Left ventricle myocardium inferior (tissue), 1 donor: ENCODE results near the gene LHFPL3. TPM values are rescaled to one million over a fixed set of nuclear protein-coding genes. Genes with fewer than 3 reads are reported as not detected.

Experiments
- DNase-seq: peaks from one replicate; pipeline ENCODE4 v3.0.0-alpha.2; 2020
- H3K27ac ChIP-seq: fragments of 200-600 bp; replicated peaks from 2 replicates; pipeline ENCODE4 v1.8.0; 2021
- H3K27me3 ChIP-seq: fragments of 200-600 bp; 2 replicates; pipeline ENCODE4 v1.8.0; 2021; ENCODE audit warnings: low read depth
- H3K36me3 ChIP-seq: fragments of 200-600 bp; 2 replicates; pipeline ENCODE4 v1.8.0; 2021
- H3K4me1 ChIP-seq: fragments of 200-600 bp; 2 replicates; pipeline ENCODE4 v1.8.0; 2021
- H3K4me3 ChIP-seq: fragments of 200-600 bp; 2 replicates; pipeline ENCODE4 v1.8.0; 2021; ENCODE audit warnings: mild to moderate bottlenecking, moderate library complexity
- H3K9me3 ChIP-seq: fragments of 200-600 bp; replicated peaks from 2 replicates; pipeline ENCODE4 v1.8.0; 2021
- intact Hi-C: fragments of 100-400 bp; cut with micrococcal nuclease; formaldehyde crosslinking; loops from one replicate; pipeline ENCODE4 v1.11.0; 2022
- total RNA-seq: library from RNA; stranded (reverse); fragmentation: NEBNext Ultra II Directional; extraction: Animal tissue kit (Norgen Biotek cat#: 25700); gene quantifications from one replicate; pipeline ENCODE4 v1.2.1, GENCODE V29; 2021
- TF ChIP-seq, protein P1 (sequence below): fragments of 200-600 bp; IDR thresholded peaks from 2 replicates; pipeline ENCODE4 v1.8.0; 2021; ENCODE audit warnings: antibody characterized with exemption, mild to moderate bottlenecking, borderline replicate concordance
- donor health status: DM: no; HTN: yes; CAD: no; lungs with severe emphysema.

The LHFPL3 gene
- total RNA-seq, 1 donor from 2014 or later, result not detected

DNA sequence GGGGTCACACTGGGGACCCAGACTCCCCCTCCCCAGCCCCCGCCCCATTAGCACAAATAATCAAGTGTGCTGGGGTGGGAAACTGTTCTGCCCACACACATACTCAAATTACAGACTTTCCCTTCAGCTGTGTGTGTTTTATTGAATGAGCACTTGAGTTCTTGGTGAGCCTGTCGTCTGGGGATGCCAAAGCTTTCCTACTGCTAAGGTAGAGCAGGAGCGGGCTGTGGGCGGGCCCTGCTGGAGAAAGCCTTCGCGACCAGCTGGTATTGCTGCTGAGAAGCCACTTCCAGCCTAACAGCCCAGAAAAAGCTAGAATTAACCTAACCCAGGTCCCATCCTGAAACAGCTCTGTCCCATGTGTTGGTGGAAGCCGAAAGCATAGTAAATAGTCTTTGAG lies 598.7 kb downstream of the LHFPL3 start:
- no peaks in the 10 kb centered on the region for H3K36me3 ChIP-seq
- H3K27me3 ChIP-seq, result no peaks in the 10 kb centered on the region
- TF ChIP-seq, protein P1, sequence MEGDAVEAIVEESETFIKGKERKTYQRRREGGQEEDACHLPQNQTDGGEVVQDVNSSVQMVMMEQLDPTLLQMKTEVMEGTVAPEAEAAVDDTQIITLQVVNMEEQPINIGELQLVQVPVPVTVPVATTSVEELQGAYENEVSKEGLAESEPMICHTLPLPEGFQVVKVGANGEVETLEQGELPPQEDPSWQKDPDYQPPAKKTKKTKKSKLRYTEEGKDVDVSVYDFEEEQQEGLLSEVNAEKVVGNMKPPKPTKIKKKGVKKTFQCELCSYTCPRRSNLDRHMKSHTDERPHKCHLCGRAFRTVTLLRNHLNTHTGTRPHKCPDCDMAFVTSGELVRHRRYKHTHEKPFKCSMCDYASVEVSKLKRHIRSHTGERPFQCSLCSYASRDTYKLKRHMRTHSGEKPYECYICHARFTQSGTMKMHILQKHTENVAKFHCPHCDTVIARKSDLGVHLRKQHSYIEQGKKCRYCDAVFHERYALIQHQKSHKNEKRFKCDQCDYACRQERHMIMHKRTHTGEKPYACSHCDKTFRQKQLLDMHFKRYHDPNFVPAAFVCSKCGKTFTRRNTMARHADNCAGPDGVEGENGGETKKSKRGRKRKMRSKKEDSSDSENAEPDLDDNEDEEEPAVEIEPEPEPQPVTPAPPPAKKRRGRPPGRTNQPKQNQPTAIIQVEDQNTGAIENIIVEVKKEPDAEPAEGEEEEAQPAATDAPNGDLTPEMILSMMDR, result no peak
- DNase-seq, result no peak
- no peaks in the 10 kb centered on the region for H3K9me3 ChIP-seq
- H3K4me1 ChIP-seq, result peaks cover 22% of the 10 kb centered on the region
- H3K4me3 ChIP-seq, result no peak overlapping the region
- intact Hi-C loops, result no loop called here
- H3K27ac ChIP-seq, result no peak overlapping the region

DNA sequence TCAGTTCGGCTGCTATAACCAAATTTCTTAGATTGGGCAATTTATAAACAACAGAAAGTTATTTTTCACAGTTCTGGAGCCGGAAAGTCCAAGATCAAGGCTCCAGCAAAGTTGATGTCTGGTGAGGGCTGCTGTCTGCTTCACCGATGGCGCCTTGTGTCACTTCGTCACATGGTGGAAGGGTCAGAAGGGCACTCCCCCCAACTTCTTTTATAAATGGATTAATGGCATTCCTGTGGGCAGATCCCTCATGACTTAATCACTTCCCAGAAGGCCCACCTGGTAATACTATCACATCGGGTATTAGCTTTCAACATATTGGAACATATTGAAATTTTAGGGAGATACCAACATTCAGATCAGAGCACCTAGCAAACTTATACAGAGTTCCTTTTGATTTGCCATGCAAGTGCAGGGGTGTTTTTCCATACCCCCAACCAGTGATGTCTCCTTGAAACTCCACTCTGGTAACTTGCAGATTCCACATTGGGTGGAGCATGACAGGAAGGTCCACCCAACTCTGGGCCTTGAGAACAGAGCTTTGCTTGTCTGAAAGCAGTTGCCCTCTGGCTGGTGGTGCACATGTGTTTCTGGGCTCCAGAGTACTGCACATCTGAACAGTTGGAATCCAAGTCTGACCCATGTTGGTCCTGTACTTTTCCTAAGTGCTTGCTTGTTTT lies 600.5 kb downstream of the LHFPL3 start:
- Histone ChIP-seq H3K4me3 (no peak overlapping the region), H3K4me1 (peaks cover 9% of the 10 kb centered on the region), H3K9me3 (no peaks in the 10 kb centered on the region), H3K27ac (no peak overlapping the region), H3K36me3 (no peaks in the 10 kb centered on the region), H3K27me3 (no peaks in the 10 kb centered on the region)
- no peak for DNase-seq
- intact Hi-C loops, result no loop called here
- TF ChIP-seq, protein P1, result no peak

DNA sequence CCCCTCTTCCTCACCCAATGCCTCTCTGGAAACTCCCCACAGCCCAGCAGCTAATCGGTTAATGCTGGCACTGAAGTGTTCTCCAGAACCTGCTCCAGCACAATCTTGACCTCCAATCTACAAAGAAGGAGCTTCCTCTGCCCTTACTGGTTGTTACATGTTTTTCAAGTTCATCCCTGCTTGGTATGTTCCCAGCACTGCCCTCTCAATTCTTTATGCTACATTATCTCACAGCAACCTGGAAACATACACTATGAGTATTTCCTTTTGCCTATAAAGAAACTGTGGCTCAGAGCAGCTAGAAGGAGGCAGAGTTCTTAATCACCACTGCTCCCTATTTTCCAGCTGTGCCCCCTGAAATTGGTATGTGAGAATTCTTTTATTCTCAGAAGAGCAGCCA lies 601.5 kb downstream of the LHFPL3 start:
- Histone ChIP-seq H3K4me3 (no peak overlapping the region), H3K4me1 (peaks cover 9% of the 10 kb centered on the region), H3K27me3 (no peaks in the 10 kb centered on the region), H3K36me3 (no peaks in the 10 kb centered on the region), H3K27ac (no peak overlapping the region), H3K9me3 (no peaks in the 10 kb centered on the region)
- intact Hi-C loops, result no loop called here
- DNase-seq, result no peak
- TF ChIP-seq, protein P1, result no peak

DNA sequence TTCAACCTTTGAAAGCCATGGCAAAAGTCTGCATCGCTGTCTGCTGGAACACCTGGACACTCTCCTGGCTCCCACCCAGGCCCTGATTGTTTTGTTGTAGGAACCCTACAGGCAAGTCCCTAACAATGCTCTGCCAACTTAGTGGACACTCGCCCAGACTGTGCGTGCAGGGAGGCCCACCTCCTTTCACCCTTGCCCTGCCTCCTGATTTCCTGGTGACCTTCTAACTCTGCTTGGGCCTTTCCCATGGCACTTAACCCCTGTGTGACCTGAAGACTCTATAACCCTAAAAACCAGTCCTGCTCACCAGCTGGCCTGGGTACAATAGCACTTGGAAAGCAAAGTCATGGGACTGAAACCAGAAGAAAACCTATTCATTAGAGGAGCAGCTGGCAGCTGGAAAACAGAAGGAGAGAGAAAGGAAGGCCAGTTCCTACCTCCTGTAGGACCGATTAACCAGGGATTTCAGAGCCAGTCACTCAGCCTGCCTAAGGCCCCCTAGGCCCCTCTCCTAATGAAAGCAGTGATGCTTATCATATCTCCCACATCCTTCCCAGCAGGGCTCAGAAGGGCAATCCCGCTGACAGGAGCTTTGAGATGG lies 602.9 kb downstream of the LHFPL3 start:
- Histone ChIP-seq H3K27me3 (no peaks in the 10 kb centered on the region), H3K4me1 (peaks cover 9% of the 10 kb centered on the region), H3K9me3 (no peaks in the 10 kb centered on the region), H3K36me3 (no peaks in the 10 kb centered on the region), H3K4me3 (no peak overlapping the region), H3K27ac (no peak overlapping the region)
- intact Hi-C loops, result no loop called here
- TF ChIP-seq, protein P1, result no peak
- DNase-seq, result no peak

DNA sequence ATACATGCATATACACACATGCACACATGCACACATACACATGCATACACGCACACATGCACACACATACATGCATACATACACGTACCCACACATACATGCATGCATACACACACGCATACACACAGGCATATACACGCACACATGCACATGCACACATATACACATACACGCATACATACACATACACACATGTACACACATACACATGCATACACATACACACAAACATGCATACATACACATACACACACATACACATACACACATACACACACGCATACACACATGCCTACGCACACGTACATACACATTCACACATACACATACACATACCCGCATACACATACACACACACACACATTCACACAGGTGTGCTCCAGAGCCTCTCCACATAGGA lies 604.6 kb downstream of the LHFPL3 start:
- Histone ChIP-seq H3K27ac (no peak overlapping the region), H3K9me3 (no peaks in the 10 kb centered on the region), H3K36me3 (no peaks in the 10 kb centered on the region), H3K4me3 (no peak overlapping the region), H3K4me1 (peaks cover 9% of the 10 kb centered on the region), H3K27me3 (no peaks in the 10 kb centered on the region)
- no peak for DNase-seq
- TF ChIP-seq, protein P1, result no peak
- intact Hi-C loops, result no loop called here
